NCI-H1930 (cell line): ENCODE measurements around the gene CYTL1.
"Not testable (repeated sequence)": the region's sequence is repeated elsewhere in the genome, so short reads cannot be mapped to it uniquely, and the experiment has no call there.

Experiments
- DNase-seq, 2 experiments: peaks; one replicate each; lab custom pipeline; 2025; lab: John Stamatoyannopoulos, UW

The CYTL1 gene, protein sequence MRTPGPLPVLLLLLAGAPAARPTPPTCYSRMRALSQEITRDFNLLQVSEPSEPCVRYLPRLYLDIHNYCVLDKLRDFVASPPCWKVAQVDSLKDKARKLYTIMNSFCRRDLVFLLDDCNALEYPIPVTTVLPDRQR

DNA sequence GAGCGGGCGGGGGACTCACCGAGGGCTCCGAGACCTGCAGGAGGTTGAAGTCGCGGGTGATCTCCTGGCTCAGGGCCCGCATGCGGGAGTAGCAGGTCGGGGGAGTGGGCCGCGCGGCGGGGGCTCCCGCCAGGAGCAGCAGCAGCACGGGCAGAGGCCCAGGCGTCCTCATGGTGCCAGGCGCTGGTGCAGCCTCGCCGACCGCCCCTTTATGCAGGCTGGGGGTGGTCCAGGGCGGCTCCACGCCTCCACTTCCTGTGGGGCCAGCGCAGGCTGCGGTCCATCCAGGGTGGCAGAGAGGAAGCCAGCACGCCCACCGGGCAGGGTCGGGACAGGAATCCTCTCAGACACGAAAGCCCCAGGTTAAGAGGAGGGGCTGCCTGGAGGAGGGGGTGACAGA is at the start of gene CYTL1:
Gene CYTL1 (minus strand): TSS at position 185 of the 400 bp plus-strand sequence. CDS start 13 bp downstream, at position 172.
- DNase-seq: no peak

DNA sequence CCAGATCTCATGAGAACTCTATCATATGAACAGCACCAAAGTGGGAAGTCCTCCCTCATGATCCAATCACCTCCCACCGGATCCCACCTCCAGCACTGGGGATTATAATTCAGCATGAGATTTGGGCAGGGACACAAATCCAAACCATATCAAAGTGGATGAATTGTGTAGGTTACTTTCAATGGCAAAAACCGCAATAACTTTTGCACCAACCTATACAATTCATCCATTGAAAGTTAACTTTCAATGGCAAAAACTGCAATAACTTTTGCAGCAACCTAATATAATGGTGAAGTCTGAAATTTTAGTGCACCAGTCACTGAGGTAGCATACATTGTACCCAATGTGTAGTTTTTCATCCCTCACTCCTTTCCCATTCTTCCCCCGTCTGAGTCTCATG is 48.6 kb upstream of the CYTL1 start:
- no peak for DNase-seq

DNA sequence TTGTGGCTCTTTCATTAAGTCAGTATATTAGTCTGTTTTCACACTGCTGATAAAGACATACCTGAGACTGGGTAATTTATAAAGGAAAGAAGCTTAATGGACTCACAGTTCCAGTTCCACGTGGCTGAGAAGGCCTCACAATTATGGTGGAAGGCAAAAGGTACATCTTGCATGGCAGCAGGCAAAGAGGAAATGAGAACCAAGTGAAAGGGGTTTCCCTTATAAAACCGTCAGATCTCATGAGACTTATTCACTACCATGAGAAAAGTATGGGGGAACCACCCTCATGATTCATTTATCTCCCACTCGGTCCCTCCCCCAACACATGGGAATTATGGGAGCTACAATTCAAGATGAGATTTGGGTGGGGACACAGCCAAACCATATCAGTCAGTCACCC is 47.7 kb upstream of the CYTL1 start:
- DNase-seq: not testable (repeated sequence)

DNA sequence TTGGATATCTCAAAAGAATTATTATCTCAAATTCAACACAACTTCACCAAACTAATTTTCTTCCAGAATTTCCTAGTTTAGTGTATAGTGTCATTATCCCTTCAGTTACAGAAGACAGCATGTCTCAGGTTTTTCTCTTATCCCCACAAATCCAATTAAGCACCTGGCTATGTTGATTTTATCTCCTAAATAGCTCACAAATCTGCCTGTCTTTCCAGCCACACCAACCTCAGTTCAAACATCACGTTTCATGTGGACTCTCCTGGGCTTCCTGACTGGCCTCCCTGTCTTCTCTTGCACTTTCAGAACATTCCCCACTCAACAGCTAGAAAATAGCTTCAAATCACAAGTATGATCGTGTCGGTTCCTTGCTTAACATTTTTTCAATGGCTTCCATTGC is 46.8 kb upstream of the CYTL1 start:
- no peak for DNase-seq

DNA sequence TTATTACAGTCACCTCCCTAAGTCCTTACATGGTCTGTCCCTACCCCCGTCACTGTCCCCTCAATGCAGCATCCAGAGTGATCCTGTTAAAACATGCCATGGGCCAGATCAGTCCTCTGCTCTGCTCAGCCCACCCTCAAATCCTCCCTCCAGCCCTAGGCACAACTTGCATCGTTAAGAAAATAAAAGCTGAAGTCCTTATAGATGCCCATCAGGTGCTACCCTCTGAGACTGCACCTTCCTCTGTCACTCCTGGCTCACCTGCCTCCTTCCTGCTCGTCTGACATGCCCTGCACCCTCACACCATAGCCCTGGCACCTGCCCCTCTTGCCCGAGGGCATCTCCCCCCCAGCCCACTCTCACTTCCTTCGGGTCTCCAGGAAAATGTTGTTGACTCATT is 36.2 kb upstream of the CYTL1 start:
- DNase-seq: no peak

DNA sequence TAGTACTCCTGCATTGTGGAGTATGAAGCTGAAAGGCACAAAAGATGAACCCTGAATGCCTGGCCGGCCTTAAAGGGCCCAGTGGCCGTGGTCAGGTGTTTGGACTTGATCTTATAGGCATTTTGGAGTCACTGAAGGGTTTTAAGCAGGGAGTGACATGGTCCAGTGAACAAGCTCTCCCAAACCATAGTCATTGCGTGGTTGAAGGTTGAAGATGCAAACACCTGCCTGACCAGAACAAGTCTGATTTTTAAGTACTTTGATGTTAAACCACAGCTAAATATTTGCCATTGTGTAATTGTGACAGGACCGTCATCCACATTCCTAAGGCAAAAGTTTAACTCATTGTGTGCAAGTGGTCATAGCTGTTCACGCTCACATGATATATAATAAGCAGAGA is 35.3 kb upstream of the CYTL1 start:
- DNase-seq: no peak

DNA sequence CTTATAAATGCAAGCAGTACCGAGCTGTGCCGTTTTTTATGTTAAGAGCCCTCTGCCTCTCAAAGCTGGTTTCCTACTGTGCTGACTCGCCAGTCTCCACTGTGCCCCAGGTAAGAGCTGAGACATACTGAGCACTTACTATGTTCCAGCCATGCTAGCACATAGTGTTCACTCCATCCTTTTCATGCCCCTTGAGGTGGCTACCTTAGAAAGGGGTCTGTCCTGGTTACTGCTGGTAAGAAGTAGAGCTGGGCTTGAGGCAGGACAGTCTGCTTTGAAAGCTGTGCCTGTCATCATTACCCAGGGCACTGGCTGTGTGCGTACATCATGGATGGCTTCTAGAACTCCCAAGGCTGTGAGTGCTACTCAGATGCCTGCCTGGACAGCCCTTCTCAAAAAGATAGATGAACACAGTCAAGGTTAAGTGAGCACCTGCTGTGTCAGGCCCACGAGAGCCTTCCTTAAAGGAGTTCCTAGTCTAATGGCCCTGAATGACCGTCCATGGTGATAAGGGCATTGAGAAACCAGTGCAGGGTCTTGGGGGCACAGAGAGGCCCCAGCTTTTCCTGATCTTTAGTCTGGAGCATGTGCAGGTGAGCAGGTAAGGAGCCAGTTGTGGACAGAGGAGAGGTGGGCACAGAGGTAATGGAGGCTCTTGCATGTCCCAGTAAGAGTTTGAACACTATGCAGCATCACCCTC is 33.6 kb upstream of the CYTL1 start:
- no peak for DNase-seq

DNA sequence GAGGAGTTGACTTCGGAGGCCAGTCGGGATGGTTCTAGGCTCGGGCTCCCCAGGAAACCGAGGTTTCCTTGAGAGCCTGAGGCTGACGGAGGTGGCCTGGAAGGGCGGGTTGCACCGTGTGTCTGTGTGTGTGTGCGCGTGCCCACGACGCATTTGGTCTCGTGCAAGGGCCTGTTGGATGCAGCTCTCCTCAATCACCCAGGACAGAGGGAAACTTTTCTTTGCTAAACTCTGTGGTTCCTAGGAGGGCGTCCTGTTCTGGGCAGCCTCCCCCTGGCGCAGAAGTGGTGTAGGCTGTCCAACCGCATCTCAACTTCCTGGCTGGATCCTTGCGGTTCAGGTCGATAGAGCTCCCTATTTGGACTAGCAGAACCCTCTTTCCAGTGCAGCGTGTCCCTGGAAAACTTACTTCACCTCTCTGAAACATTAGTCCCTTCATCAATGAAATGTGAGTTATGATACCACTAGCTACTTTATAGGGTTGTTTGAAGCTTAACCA is 33.0 kb upstream of the CYTL1 start:
- DNase-seq: no peak

DNA sequence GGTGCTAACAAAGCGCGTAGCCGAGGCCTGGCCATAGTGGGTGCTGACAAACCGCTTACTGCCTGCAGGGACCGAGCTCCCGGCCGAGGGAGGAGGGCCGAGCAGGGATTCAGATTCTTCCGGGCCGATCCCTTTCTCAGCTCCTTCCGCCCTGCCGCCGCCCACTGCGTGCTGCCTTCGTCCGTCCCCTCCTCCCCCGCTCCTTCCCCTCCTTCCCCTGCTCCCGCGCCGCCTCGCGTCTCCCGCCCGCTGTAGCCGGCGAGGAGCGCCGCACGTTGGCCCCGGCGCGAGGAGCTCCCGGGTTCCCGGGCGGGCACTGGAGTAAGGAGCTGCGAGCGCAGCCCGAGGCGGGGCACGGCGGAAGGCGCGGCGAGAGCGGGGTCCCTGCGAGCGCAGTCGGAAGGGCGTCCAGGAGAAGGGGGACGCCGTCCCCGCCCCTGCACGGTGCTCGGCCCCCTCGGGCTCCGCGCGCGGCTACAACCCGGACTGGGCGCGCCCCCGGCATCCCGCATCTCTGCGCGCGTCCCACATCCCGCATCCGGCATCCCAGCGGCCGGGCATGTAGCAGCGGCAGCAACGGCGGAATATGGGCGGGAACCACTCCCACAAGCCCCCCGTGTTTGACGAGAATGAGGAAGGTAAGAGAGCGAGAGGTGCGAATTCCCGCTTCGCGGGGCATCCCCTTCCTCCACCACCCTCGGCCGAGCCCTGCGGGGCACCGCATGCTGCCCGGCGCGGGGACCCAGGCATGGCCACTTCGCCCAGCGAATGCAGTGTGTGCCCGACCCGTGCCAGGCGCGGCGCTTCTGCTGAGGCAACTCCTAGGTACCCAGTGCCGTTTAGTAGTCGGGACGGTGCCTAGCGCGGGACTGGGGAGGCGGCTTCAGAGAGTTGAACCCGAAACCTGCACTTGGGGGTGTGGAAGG is 32.3 kb upstream of the CYTL1 start, which contains the start of gene STK32B:
Gene STK32B (plus strand): TSS at position 203 of the 926 bp plus-strand sequence.
- DNase-seq: no peak

DNA sequence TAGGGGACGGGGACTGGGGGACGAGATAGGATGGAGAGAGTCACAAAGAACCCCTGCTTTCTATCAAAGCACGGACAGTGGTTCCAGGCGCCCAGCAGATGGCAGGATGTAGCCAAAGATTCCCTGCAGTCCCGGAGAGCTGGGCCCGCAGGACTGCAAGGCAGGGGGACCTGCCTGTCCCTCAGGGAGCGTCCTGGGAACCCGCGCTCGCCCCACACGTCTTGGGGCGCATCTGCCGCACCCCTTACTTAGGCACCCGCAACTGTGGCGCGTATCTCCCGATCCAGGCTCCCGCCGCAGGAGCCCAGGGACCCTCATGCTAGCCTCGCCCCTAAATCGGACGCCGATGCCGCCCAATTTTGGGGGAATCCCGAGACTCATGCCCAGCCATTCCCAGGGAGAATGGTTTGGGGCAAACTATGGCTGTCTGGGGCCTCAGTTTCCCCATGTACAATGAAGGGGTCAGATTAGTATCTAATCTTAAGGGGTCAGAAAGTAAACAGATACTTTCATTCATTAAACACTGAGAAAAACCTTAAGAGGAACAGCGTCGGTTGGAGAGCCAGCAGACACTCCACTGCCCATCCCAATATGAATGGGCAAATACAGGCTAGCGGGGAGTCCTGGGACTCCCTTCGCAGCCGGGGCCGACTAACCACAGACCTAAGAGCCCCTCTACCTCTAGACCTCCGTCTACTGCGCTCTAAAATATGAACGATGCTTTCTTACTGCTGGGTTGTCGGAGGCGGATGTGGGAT is 31.4 kb upstream of the CYTL1 start:
- peak; percentile 38 to 61 for DNase-seq

DNA sequence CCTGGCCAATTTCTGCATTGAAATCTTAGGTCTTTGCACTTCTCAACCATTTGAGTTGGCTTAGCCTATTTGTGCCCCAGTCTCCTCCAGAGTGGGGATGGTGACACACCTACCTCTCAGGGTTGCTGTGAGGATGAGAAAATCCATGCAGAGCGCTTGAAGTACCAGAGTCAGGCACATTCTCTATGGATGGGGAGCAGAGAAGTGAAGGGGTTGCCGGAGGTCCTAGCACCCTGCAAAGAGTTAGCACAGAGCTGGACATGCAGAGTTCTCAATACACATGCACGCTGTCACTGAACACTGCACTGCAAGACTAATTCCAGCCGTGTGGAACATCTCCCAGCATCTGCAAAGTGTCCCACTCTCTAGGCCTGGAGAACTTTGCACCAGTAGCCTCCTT is 29.5 kb upstream of the CYTL1 start:
- DNase-seq: no peak

DNA sequence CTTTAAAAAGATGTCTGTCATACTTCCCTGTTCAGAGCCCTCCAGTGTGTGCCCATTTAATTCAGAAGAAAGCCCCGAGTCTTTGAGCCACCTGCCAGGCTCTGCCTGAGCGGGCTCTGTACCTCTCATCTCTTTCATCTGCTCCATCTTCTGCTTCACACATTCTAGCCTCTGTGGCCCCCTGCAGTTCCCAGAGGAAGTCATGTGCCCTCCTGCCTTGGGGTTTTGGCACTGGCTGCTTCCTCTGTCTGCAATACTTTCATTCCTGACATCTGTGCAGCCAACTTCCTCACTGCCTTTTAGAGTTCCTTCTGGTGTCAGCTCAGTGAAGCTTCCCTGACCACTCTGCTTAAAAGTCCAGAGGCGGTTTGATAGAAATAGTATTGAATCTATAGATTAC is 25.8 kb upstream of the CYTL1 start:
- no peak for DNase-seq

DNA sequence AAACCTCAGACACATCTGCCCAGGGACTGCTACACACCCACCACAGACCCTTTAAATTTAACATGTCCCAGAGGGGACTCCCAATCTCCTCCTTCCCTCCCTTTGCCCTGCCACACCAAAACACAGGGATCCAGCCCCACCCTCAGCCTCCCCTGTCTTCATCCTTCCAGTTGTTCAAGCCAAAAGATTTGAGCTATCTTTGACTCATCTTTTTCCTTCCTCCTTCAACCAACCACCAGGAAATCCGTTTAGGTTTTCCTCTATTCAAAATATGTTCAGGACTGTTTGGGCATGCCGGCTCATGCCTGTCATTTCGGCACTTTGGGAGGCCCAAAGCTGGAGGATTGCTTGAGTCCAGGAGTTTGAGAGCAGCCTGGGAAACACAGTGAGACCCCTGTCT is 25.1 kb upstream of the CYTL1 start:
- DNase-seq: no peak

DNA sequence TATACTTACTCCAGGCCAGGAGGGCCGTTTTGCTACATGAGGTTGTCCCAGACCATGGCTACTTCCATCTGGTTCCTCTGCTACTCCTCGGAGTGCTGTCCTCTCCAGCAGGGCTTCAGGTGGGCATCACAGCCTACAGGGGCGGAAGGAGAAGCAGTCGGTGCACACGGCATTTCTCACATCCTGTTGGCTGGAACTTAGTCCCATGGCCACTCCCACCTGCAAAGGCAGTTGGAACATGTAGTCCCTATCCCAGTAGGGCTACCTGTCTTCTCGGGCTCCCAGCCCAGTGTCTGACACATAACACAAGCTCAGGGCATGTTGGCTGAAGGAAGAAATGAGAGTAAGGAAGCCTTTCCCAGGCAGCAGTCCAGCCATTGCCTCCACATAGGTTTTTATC is 24.3 kb upstream of the CYTL1 start:
- no peak for DNase-seq

DNA sequence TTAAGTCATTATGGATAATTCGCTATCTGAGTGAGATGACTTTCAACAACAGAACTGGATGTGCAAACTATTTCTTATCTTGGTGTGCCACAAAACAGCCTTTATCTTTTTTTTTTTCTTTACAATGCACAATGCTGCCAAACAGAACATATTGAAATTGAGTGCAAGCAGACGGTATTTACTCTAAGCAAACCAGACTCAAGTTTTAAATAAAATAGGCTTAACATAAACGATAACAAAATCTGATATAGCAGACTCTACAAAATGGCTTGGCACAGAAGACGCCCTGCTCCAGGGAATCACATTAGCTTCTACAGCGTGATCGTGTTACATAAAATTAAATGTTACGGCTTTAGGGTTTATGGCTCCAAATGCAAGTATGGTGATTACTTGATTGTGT is 22.4 kb upstream of the CYTL1 start:
- no peak for DNase-seq

DNA sequence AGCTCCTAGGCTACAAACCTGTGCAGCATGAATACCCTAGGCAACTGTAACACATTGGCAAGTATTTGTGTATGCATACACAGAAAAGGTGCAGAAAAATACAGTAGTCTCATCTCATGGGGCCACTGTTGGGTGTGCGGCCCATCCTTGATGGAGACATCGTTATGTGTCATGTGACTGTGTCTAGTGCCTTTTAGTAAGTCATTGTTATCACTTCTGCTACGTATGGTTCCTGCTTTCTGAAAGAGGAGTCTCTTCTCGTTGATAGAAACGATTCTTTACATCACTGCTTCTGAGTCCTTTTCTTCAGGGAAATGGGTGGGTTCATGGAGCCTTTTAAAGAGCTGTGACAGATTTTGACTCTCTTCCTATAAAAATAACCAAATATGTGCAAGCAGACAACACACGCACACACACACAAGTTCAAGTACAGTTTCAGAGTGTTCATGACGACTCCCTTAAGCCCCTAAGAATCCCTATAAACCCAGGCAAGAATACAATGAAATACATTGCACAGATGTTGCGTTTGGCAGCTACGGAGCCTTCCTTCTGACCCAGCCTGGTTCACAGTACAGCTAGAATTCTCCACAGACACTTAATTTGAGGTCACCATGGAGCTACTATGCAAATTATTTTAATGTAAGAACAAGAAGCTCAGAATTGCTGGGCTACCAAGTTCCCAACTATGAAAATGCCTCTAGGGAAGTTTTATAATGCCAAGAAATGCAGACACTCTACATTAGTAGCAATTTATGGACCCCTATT is 21.8 kb upstream of the CYTL1 start:
- DNase-seq: no peak

DNA sequence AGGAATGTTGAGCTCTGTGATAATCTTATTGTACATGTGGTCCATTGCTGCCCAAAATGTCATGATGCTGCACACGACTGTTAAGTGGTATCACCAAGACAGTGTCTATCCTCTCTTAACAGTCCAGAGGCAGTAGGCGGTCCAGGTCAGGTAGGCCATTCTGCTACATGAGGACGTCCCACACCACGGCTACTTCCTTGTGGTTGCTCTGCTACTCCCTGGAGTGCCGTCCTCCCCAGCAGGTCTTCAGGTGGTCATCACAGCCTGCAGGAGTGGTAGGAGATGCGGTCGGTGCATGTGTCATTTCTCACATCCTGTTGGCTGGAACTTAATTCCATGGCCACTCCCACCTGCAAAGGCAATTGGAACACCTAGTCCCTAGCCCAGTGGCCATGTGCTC is 20.5 kb upstream of the CYTL1 start:
- DNase-seq: no peak

DNA sequence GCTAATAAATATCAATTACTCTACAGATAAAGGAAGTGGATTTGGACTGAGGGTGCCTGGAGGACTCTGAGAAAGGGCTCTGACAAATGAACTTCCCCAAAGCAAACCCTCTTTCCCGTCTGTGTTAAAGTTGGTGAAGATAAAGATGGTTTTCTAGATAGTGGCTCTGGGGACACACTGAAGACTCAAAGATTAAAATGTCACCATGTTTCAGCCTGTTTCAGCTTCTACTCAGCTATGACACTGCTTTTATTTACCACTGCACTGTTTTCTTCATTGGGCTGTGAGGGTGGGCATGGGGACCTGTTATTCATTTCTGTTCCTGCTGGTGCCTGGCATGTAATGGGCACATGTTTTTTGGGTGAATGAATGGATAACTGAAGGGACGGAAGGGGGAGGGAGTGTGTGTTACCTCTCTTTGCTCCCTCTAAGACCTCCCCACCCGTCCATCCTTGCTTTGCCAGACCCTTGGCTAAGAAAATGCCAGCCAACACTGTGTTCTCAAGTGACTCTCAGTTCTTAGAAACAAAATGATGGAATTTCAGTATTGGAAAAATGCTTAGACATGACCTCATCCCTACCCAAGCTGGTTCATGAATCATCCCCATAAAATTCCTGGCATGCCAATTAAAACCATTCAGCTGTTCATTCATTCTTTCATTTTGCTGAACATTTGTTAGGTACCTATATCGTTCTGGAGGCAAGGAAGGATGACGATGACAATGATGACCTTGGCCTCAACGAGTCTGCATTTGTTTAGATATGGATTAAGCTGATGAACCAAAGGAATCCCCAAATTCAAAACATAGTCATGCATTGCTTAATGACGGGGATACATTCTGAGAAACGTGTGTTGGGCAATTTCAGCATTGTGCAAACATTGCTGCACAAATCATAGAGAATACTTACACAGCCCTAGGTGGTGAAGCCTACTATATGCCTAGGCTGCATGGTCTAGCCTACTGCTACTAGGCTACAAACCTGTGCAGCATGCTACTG is 18.6 kb upstream of the CYTL1 start:
- no peak for DNase-seq

DNA sequence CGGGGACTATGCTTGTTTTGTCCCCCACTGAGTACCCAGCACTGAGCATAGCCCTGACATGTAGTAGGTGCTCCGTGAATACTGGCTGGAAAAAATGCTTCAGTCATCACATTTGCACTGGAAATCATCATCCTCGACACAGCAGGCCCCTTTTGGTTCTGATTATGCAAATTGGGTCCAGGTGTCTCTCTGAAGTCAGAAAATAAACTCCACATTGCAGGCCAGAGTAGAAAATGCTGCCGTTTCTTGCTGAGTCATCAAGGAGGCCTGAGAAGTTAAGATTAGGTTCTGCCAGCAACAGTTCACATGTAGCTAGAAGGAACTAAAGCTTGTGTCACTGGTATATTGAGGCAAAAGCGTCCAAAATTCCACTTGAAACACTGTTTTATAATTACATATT is 17.0 kb upstream of the CYTL1 start:
- no peak for DNase-seq

DNA sequence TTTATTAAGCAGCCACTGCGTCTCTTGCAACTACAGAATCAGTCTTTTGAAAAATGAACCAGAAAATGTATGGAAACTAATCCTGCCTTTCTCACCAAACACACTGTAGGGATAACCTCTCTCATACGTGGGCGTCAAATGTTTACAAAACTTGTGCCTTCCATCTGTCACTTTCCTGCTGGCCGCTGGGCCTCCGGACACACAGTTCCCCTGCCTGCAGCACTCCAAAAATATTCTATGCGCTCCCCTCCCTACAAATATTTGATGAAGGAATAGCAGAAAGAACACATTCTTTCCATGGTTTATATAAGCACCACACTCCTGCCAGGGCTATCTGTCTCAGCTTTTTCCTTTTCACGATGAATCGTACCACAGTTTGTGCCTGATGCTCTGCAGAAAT is 14.9 kb upstream of the CYTL1 start:
- DNase-seq: no peak
